Heart left ventricle (tissue), 16 donors: Measurements from ENCODE around the gene GATAD1. TPM values are rescaled to one million over a fixed set of nuclear protein-coding genes. Genes with fewer than 3 reads are reported as not detected.
"Not testable (repeated sequence)": the region's sequence is repeated elsewhere in the genome, so short reads cannot be mapped to it uniquely, and the experiment has no call there.

Experiments used
- ATAC-seq, 4 donors: fragments of 200-7000 bp; cut with Tn5 transposase; one replicate each; pipeline ENCODE4 v1.9.1; 2020 to 2022; ENCODE audit warnings: moderate library complexity in 4 of 4, mild to moderate bottlenecking in 3 of 4, moderate number of reproducible peaks in 1 of 4
- DNase-seq, 5 donors: peaks; one replicate each; pipeline ENCODE4 v3.0.0-alpha.2; 2020
- H3K27ac ChIP-seq, 12 donors: fragments of 200-600 bp; sonication (generic) in 4 of 12; one replicate each; pipeline versions ENCODE4 v1.5.0 to v1.8.0; 2016 to 2022; ENCODE audit warnings: mild to moderate bottlenecking in 2 of 12
- H3K27me3 ChIP-seq, 9 donors: fragments of 200-600 bp; sonication (generic) in 2 of 9; one replicate each; pipeline versions ENCODE4 v1.5.1 to v1.8.0; 2016 to 2022; ENCODE audit warnings: mild to moderate bottlenecking in 3 of 9
- H3K36me3 ChIP-seq, 9 donors: fragments of 200-600 bp; sonication (generic) in 2 of 9; one replicate each; pipeline versions ENCODE4 v1.5.0 to v1.8.0; 2018 to 2022; ENCODE audit warnings: mild to moderate bottlenecking in 2 of 9
- H3K4me1 ChIP-seq, 12 donors: fragments of 200-600 bp; sonication (generic) in 4 of 12; one replicate each; pipeline versions ENCODE4 v1.5.0 to v1.8.0; 2016 to 2022; ENCODE audit warnings: mild to moderate bottlenecking in 3 of 12
- H3K4me3 ChIP-seq, 12 donors: fragments of 200-600 bp; sonication (generic) in 4 of 12; one replicate each; pipeline versions ENCODE4 v1.5.0 to v1.8.0; 2017 to 2022; ENCODE audit warnings: mild to moderate bottlenecking in 9 of 12, moderate library complexity in 4 of 12
- H3K9me3 ChIP-seq, 12 donors: fragments of 200-600 bp; sonication (generic) in 4 of 12; one replicate each; pipeline versions ENCODE4 v1.5.0 to v1.8.0; 2016 to 2022; ENCODE audit warnings: mild to moderate bottlenecking in 1 of 12
- POLR2A ChIP-seq, 2 donors: fragments of 450-650 bp; IDR thresholded peaks; one replicate each; pipeline ENCODE4 v1.6.1; 2017; ENCODE audit warnings: antibody characterized with exemption in 2 of 2, mild to moderate bottlenecking in 2 of 2, moderate library complexity in 2 of 2
- WGBS, 4 donors: extraction: QIAGEN DNeasy Blood & Tissue Kit in 2 of 4; methylation state at CpG; one replicate each; pipeline versions ENCODE4 v1.1.5 to v1.1.7; 2013 to 2018; 5-methylcytosine and 5-hydroxymethylcytosine counted together
- intact Hi-C, 10 donors: fragments of 100-400 bp; cut with DNase I; formaldehyde crosslinking; loops; one replicate each; pipeline versions ENCODE4 v1.11.1 to v1.14.2; 2022
- polyA plus RNA-seq, 2 donors: library from polyadenylated mRNA; stranded (reverse); fragments of 200-250 nt; gene quantifications; one replicate each; pipeline ENCODE4 v1.2.3, GENCODE V29; 2013
- total RNA-seq, 9 donors: library from RNA; depleted of rRNA in 2 of 9; stranded (reverse); fragments of >200 nt in 2 of 9; fragmentation: NEBNext Ultra II Directional in 3 of 9; extraction: Animal tissue kit (Norgen Biotek cat#: 25700) in 3 of 9; gene quantifications; one replicate each; pipeline versions ENCODE4 v1.1.0 to v1.2.4, GENCODE V29; 2016 to 2023
- TF ChIP-seq, protein P1 (sequence below), 12 donors: fragments of 200-600 bp; sonication (generic) in 4 of 12; IDR thresholded peaks; one replicate each; pipeline versions ENCODE4 v1.5.0 to v1.8.0; 2018 to 2022; ENCODE audit warnings: antibody characterized with exemption in 12 of 12, mild to moderate bottlenecking in 5 of 12
- donor health status: ischemic (EF 13 %, LVEDD 7.1; RV severe dilation, severe dysfunction).
- donor health status: healthy with polysubstance abuse.
- donor health status: DM: no; HTN: yes; CAD: no.
- donor health status: DM: no; HTN: no; CAD: no.
- donor health status: ischemic (EF 25% LVEDD 6.9; RV normal size, moderate dysfunction).
- donor health status: ischemic (EF 25% LVEDD 5.7; RV mildly dilated, moderate dysfunction).
- donor health status: healthy.
- donor health status: DM: yes; HTN: yes; CAD: no.
- donor health status: ischemic (EF 35%, LVEDD 5.7; RV mildly dilated, moderate dysfunction).
- donor health status: nonischemic (EF 11% LVEDD 7.7; RV severe dilation, severe dysfunction).
- donor health status: DM: yes; HTN: yes; CAD: no.
- donor health status: PGD.
- donor health status: ischemic (EF 29% LVEDD 5.4; RV normal size, mild dysfunction).
- donor health status: nonischemic (EF 23%, LVEDD 6.1; RV moderate dilation, normal function).

Gene GATAD1
- total and polyA plus RNA-seq, 11 donors = 8.5 to 20.5 (median 13.8) TPM

DNA sequence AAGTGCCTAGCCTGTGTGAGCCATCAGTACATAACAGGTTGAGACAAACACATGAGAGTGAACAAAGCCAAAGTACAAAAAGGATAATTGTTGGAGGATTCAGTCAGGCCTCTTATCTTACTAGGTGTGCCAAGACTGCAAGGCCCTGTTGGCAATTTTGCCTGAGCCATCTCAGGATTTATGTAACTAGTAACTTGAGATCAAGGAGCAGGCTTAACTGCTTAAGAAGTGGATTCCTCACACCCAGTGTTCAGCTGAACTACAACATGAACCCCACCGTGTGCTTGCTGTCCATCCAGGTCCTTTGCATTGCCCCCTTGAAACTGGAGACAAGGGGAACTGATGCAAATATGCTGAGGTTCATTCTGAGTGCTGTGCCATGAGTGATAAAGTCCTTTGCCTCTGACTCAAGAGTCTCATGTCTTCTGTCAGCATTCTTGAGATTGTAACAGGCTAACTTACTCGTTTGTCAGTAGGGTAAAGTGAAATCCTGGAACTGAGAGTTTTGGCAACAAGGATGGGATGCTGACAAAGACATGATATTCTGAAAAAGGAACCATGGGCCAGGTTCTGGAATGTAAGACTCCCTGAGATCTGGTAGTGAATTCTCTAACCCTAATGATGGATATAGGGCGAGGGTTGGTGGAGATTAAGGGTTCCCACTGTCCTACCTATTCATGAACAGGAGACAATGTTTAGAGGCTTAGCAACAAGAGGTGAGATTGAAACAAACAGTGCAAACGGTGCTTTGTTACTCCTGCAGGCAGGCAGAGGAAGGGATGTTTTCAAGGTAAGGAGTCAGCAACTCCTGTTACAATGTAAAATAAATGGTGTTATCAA lies 44.1 kb upstream of the GATAD1 start:
- DNase-seq (no peak), ATAC-seq (no peak)
- H3K4me3 ChIP-seq = no peak overlapping the region
- no peak overlapping the region for H3K27ac ChIP-seq
- TF ChIP-seq, protein P1, sequence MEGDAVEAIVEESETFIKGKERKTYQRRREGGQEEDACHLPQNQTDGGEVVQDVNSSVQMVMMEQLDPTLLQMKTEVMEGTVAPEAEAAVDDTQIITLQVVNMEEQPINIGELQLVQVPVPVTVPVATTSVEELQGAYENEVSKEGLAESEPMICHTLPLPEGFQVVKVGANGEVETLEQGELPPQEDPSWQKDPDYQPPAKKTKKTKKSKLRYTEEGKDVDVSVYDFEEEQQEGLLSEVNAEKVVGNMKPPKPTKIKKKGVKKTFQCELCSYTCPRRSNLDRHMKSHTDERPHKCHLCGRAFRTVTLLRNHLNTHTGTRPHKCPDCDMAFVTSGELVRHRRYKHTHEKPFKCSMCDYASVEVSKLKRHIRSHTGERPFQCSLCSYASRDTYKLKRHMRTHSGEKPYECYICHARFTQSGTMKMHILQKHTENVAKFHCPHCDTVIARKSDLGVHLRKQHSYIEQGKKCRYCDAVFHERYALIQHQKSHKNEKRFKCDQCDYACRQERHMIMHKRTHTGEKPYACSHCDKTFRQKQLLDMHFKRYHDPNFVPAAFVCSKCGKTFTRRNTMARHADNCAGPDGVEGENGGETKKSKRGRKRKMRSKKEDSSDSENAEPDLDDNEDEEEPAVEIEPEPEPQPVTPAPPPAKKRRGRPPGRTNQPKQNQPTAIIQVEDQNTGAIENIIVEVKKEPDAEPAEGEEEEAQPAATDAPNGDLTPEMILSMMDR (IDR thresholded peaks at IDR 0.05) = no peak
- TF ChIP-seq POLR2A (IDR thresholded peaks at IDR 0.05) = no peak
- H3K4me1 ChIP-seq = no peaks in the 10 kb centered on the region
- H3K27me3 ChIP-seq = no peaks in the 10 kb centered on the region
- WGBS, 4 donors = 62 to 74% (median 66%) methylated on average over 3 to 4 of the region's 4 CpGs
- H3K9me3 ChIP-seq = no peaks in the 10 kb centered on the region
- H3K36me3 ChIP-seq = peaks cover 0 to 35% (median 20%) of the 10 kb centered on the region in 9 donors
- intact Hi-C loops = no loop called here

DNA sequence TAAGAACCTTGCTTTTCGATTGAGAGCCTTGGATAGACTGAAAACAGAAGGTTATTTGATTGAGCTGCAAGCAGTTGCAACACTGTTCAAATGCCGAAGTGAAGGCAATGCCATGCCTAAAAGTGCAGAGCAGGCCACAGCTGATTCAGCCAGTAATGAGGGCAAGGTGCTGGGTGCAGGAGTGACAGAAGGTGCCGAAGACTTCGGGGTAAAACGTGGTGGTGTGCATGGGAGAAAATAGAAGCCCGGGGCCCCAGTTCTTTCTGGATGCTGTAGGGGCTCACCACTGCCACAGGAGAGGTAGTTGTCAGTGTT lies 43.6 kb upstream of the GATAD1 start:
- no peak overlapping the region for H3K4me3 ChIP-seq
- no peaks in the 10 kb centered on the region for H3K4me1 ChIP-seq
- 87 to 92% (median 90%) methylated on average over 6 of the region's 6 CpGs for WGBS, 4 donors
- H3K36me3 ChIP-seq = peaks cover 0 to 30% (median 14%) of the 10 kb centered on the region in 9 donors
- H3K9me3 ChIP-seq = no peaks in the 10 kb centered on the region
- intact Hi-C loops = no loop called here
- no peak for ATAC-seq
- DNase-seq = no peak
- H3K27ac ChIP-seq = no peak overlapping the region
- no peak for TF ChIP-seq POLR2A (IDR thresholded peaks at IDR 0.05)
- TF ChIP-seq, protein P1 (IDR thresholded peaks at IDR 0.05) = no peak
- H3K27me3 ChIP-seq = no peaks in the 10 kb centered on the region

DNA sequence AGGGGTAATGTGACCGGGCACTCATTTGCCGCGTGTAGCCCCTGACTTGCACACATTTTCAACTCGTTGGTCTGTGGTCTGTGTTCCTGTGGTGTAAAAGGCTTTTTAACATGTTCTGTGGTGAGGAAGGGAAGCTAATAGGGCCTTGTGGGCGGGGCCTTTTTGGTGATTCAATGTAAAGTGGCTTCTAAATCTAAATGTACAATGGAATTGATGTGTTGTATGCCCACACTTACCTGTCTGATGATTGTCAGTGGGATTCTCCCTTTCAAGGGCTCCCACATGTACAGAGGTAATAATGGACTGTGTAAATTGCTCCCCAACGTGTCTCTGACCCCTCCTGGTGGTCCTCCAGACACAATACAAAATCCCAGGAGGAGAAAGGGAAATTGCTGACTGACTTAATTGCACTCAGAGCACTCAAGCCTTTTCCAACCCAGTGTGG lies 43.1 kb upstream of the GATAD1 start:
- intact Hi-C loops = no loop called here
- Histone ChIP-seq H3K27me3 (no peaks in the 10 kb centered on the region), H3K27ac (no peak overlapping the region), H3K9me3 (no peaks in the 10 kb centered on the region), H3K4me3 (no peak overlapping the region), H3K4me1 (no peaks in the 10 kb centered on the region), H3K36me3 (peaks cover 0 to 25% (median 10%) of the 10 kb centered on the region in 9 donors)
- ATAC-seq = no peak
- 72 to 88% (median 79%) methylated on average over 6 of the region's 6 CpGs for WGBS, 4 donors
- no peak for TF ChIP-seq POLR2A (IDR thresholded peaks at IDR 0.05)
- DNase-seq = no peak

DNA sequence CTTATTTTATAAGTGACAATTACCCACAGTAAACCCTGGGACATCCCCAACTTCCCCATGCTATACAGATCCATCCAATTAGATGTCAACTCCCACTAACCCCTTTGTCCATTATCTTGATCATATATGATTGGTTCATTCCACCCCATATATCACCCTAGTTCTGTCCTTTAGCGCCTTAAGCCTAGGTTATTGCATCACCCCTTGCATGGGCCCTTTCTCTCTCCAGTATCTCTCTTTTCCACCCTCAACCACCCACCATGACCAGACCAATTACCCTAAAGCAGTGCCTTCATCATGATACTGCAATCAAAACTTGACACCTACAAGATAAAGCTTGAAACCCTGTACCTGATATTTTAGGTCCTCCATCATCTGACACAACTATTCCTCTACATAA lies 37.9 kb upstream of the GATAD1 start:
- H3K27ac ChIP-seq = no peak overlapping the region
- ATAC-seq = no peak
- H3K9me3 ChIP-seq = no peaks in the 10 kb centered on the region
- WGBS, 4 donors = 97 to 100% (median 99%) methylated on average over 1 of the region's 1 CpG
- intact Hi-C loops = no loop called here
- peaks cover 0 to 5% (median 0%) of the 10 kb centered on the region in 9 donors for H3K27me3 ChIP-seq
- TF ChIP-seq POLR2A (IDR thresholded peaks at IDR 0.05) = no peak
- TF ChIP-seq, protein P1 (IDR thresholded peaks at IDR 0.05) = no peak
- no peaks in the 10 kb centered on the region for H3K4me1 ChIP-seq
- H3K4me3 ChIP-seq = no peak overlapping the region
- H3K36me3 ChIP-seq = no peaks in the 10 kb centered on the region
- no peak for DNase-seq

DNA sequence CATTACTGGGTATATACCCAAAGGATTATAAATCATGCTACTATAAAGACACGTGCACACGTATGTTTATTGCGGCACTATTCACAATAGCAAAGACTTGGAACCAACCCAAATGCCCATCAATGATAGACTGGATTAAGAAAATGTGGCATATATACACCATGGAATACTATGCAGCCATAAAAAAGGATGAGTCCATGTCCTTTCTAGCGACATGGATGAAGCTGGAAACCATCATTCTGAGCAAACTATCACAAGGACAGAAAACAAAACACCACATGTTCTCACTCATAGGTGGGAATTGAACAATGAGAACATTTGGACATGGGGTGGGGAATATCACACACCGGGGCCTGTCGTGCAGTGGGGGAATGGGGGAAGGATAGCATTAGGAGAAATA lies 37.1 kb upstream of the GATAD1 start:
- H3K9me3 ChIP-seq, DNase-seq, H3K4me3 ChIP-seq, intact Hi-C loops, ATAC-seq, H3K27ac ChIP-seq, H3K4me1 ChIP-seq, H3K27me3 ChIP-seq, H3K36me3 ChIP-seq: not testable (repeated sequence)
- 93 to 97% (median 95%) methylated on average over 5 to 6 of the region's 6 CpGs for WGBS, 4 donors
